Caco-2 (cell line): ENCODE measurements around the gene AP3B1. TPM values are rescaled to one million over a fixed set of nuclear protein-coding genes. Genes with fewer than 3 reads are reported as not detected.

Experiments
- BruUV-seq: library from RNA; stranded (reverse); fragments of 400-500 nt; replicated peaks from 2 replicates; lab custom pipeline; 2021; lab: Mats Ljungman, UMichigan
- CTCF ChIA-PET: fragments of 300-600 bp; sonication (Branson Sonifier 250); formaldehyde crosslinking; loops from one replicate; lab custom pipeline; 2022; ENCODE audit warnings: antibody characterized with exemption; lab: Charles Lee
- POLR2A ChIA-PET: fragments of 300-600 bp; sonication (Branson Sonifier 250); formaldehyde crosslinking; loops from one replicate; lab custom pipeline; 2022; ENCODE audit warnings: antibody characterized with exemption; lab: Charles Lee
- DNase-seq, 2 experiments: peaks; one replicate each; pipeline versions ENCODE4 v3.0.0 to v3.0.0-alpha.2; 2020 to 2022
- H3K27me3 ChIP-seq: replicated peaks from 2 replicates; pipeline ENCODE4 v1.6.0; 2011; ENCODE audit warnings: low read length; ENCODE audit not compliant: control insufficient read depth, insufficient read depth
- H3K36me3 ChIP-seq: 2 replicates; pipeline ENCODE4 v1.5.1; 2011; ENCODE audit warnings: low read length; ENCODE audit not compliant: control insufficient read depth, insufficient read depth
- H3K4me1 ChIP-seq: fragments of 250-450 bp; sonication (Bioruptor Pico); 2 replicates; pipeline ENCODE4 v1.5.1; 2020; ENCODE audit warnings: mild to moderate bottlenecking
- H3K4me3 ChIP-seq: 2 replicates; pipeline ENCODE4 v1.5.1; 2011; ENCODE audit warnings: low read depth, mild to moderate bottlenecking, control low read depth, low read length
- H3K9me3 ChIP-seq: fragments of 250-450 bp; sonication (Bioruptor Pico); 2 replicates; pipeline ENCODE4 v1.5.1; 2020; ENCODE audit warnings: mild to moderate bottlenecking, moderate library complexity
- H3K27ac Mint-ChIP-seq: one replicate; pipeline ENCODE4 v1.8.0; 2022; ENCODE audit warnings: mixed read lengths; ENCODE audit not compliant: unreplicated experiment
- H3K27me3 Mint-ChIP-seq: one replicate; pipeline ENCODE4 v1.8.0; 2022; ENCODE audit warnings: mixed read lengths; ENCODE audit not compliant: insufficient read depth, unreplicated experiment
- H3K36me3 Mint-ChIP-seq: one replicate; pipeline ENCODE4 v1.8.0; 2022; ENCODE audit warnings: mild to moderate bottlenecking, mixed read lengths; ENCODE audit not compliant: insufficient read depth, unreplicated experiment
- H3K4me1 Mint-ChIP-seq: one replicate; pipeline ENCODE4 v1.8.0; 2022; ENCODE audit warnings: low read depth, mixed read lengths; ENCODE audit not compliant: unreplicated experiment
- H3K4me3 Mint-ChIP-seq: one replicate; pipeline ENCODE4 v1.8.0; 2022; ENCODE audit warnings: mild to moderate bottlenecking, moderate library complexity, mixed read lengths; ENCODE audit not compliant: unreplicated experiment
- H3K9me3 Mint-ChIP-seq: one replicate; pipeline ENCODE4 v1.8.0; 2022; ENCODE audit warnings: mixed read lengths; ENCODE audit not compliant: unreplicated experiment
- intact Hi-C: fragments of 100-400 bp; cut with micrococcal nuclease; formaldehyde crosslinking; loops from one replicate; pipeline ENCODE4 v1.10.0; 2022; ENCODE audit not compliant: unreplicated experiment
- total RNA-seq: library from RNA; stranded (reverse); gene quantifications from 2 replicates; pipeline ENCODE4 v1.2.3, GENCODE V29; 2022
- TF ChIP-seq, protein P1 (sequence below), 2 experiments: fragments of 200-600 bp in 1 of 2; IDR thresholded peaks; 1 replicate in 1 of 2; 2 replicates in 1 of 2; pipeline versions ENCODE4 v1.5.1 to v1.8.0; 2011 to 2022; ENCODE audit warnings: antibody characterized with exemption in 1 of 2, control low read depth in 1 of 2, inconsistent platforms in 1 of 2, low read depth in 1 of 2, low read length in 1 of 2, mild to moderate bottlenecking in 1 of 2, moderate library complexity in 1 of 2; ENCODE audit not compliant: insufficient read depth in 1 of 2, severe bottlenecking in 1 of 2, unreplicated experiment in 1 of 2

AP3B1 gene
- total RNA-seq, 1 experiment from 2014 or later, result 52.7 TPM

DNA sequence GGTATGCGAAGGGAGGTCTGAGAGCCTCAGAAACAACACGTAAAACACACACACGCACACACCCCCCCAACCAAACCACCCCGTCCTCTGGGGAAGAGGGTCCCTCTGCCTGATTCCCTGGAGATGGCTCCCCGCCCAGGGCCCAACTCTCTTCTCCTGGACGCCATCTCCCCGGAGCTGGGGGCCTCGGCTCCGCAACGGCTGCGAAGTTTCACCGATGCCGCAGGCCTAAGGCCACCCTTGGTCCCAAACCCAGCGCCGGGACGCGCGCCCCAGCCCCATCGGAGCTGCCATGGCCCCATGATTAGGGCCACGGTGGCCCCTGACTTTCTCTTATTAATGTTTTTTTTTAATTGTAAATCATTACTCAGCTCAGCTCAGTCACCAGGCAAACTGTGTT lies 337.0 kb downstream of the AP3B1 start:
- no peaks in the 10 kb centered on the region for H3K36me3 Mint-ChIP-seq
- ChIA-PET POLR2A (no interaction called here), CTCF (no interaction called here)
- DNase-seq, result no peak
- H3K9me3 Mint-ChIP-seq, result no peaks in the 10 kb centered on the region
- H3K4me3 ChIP-seq, result no peak overlapping the region
- no peaks in the 10 kb centered on the region for H3K27me3 ChIP-seq
- no peaks in the 10 kb centered on the region for H3K4me1 Mint-ChIP-seq
- H3K36me3 ChIP-seq, result no peaks in the 10 kb centered on the region
- TF ChIP-seq, protein P1, sequence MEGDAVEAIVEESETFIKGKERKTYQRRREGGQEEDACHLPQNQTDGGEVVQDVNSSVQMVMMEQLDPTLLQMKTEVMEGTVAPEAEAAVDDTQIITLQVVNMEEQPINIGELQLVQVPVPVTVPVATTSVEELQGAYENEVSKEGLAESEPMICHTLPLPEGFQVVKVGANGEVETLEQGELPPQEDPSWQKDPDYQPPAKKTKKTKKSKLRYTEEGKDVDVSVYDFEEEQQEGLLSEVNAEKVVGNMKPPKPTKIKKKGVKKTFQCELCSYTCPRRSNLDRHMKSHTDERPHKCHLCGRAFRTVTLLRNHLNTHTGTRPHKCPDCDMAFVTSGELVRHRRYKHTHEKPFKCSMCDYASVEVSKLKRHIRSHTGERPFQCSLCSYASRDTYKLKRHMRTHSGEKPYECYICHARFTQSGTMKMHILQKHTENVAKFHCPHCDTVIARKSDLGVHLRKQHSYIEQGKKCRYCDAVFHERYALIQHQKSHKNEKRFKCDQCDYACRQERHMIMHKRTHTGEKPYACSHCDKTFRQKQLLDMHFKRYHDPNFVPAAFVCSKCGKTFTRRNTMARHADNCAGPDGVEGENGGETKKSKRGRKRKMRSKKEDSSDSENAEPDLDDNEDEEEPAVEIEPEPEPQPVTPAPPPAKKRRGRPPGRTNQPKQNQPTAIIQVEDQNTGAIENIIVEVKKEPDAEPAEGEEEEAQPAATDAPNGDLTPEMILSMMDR (IDR thresholded peaks at IDR 0.05; ENCODE audit: insufficient read depth in 1 of 2, low read depth in 1 of 2, low read length in 1 of 2, severe bottlenecking in 1 of 2, unreplicated experiment in 1 of 2), result no peak
- H3K9me3 ChIP-seq, result no peaks in the 10 kb centered on the region
- no peaks in the 10 kb centered on the region for H3K4me1 ChIP-seq
- H3K27ac Mint-ChIP-seq, result no peak overlapping the region
- no TSS peak for BruUV-seq
- H3K27me3 Mint-ChIP-seq, result no peaks in the 10 kb centered on the region
- H3K4me3 Mint-ChIP-seq, result no peak overlapping the region
- intact Hi-C loops, result no loop called here

DNA sequence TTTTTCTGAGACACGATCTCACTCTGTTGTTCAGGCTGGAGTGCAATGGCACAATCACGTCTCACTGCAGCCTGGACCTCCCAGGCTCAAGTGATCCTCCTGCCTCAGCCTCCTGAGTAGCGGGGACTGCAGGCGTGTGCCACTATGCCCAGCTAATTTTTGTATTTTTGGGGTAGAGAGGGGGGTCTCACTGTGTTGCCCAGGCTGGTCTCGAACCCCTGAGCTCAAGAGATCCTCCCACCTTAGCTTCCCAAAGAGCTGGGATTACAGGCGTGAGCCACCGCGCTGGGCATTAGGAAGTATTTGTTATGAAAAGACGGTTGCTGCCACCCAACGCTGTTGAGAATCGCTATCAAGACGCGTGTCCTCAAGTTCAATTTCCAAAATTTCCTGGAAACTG lies 337.4 kb downstream of the AP3B1 start:
- no peak overlapping the region for H3K4me3 ChIP-seq
- H3K4me1 ChIP-seq, result no peaks in the 10 kb centered on the region
- Mint-ChIP-seq H3K4me1 (no peaks in the 10 kb centered on the region), H3K27me3 (no peaks in the 10 kb centered on the region), H3K4me3 (no peak overlapping the region), H3K36me3 (no peaks in the 10 kb centered on the region), H3K27ac (no peak overlapping the region), H3K9me3 (no peaks in the 10 kb centered on the region)
- DNase-seq, result no peak
- no peaks in the 10 kb centered on the region for H3K27me3 ChIP-seq
- H3K9me3 ChIP-seq, result no peaks in the 10 kb centered on the region
- POLR2A ChIA-PET, result no interaction called here
- intact Hi-C loops, result no loop called here
- CTCF ChIA-PET, result no interaction called here
- no peaks in the 10 kb centered on the region for H3K36me3 ChIP-seq
- TF ChIP-seq, protein P1 (IDR thresholded peaks at IDR 0.05; ENCODE audit: insufficient read depth in 1 of 2, low read depth in 1 of 2, low read length in 1 of 2, severe bottlenecking in 1 of 2, unreplicated experiment in 1 of 2), result no peak
- BruUV-seq, result no TSS peak

DNA sequence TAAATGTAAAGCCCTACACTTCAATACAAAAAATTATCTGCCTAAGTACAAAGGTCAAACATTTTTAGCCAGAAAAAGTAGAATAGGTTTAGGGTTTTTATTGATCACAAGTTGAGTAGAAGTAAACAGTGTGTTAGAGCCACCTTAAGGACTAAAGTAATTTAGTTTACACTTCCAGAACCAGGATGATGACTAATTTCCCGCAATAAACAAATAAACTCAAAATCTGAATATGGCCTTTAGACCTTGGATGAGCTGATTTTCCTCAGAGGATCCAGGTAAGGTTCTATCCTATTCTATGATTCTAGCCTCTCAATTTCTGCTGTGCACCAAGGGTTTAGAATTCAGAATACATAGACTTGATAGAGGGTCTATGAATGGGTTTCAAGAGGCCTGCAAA lies 338.9 kb downstream of the AP3B1 start:
- intact Hi-C loops, result no loop called here
- CTCF ChIA-PET, result no interaction called here

More for the DNA sequence above, 338.9 kb downstream of the AP3B1 start:
- Mint-ChIP-seq H3K9me3 (no peaks in the 10 kb centered on the region), H3K27me3 (no peaks in the 10 kb centered on the region), H3K4me1 (no peaks in the 10 kb centered on the region), H3K36me3 (no peaks in the 10 kb centered on the region), H3K4me3 (no peak overlapping the region), H3K27ac (no peak overlapping the region)
- H3K9me3 ChIP-seq, result no peaks in the 10 kb centered on the region
- no peaks in the 10 kb centered on the region for H3K4me1 ChIP-seq
- no peak for DNase-seq
- BruUV-seq, result no TSS peak
- H3K36me3 ChIP-seq, result no peaks in the 10 kb centered on the region
- TF ChIP-seq, protein P1 (IDR thresholded peaks at IDR 0.05; ENCODE audit: insufficient read depth in 1 of 2, low read depth in 1 of 2, low read length in 1 of 2, severe bottlenecking in 1 of 2, unreplicated experiment in 1 of 2), result no peak
- H3K4me3 ChIP-seq, result no peak overlapping the region
- H3K27me3 ChIP-seq, result no peaks in the 10 kb centered on the region
- POLR2A ChIA-PET, result no interaction called here
